GM12878 (cell line): Measurements from ENCODE around the gene PTPRN2.

Source experiments
- CTCF ChIP-seq, 3 experiments: IDR thresholded peaks in 2 of 3; conservative IDR thresholded peaks in 1 of 3; 2 replicates each; pipeline ENCODE4 v1.5.1; 2011; ENCODE audit warnings: low read depth in 3 of 3, low read length in 3 of 3, mild to moderate bottlenecking in 3 of 3, control low read depth in 2 of 3, moderate library complexity in 2 of 3, inconsistent platforms in 1 of 3, mixed read lengths in 1 of 3; ENCODE audit not compliant: control insufficient read depth in 2 of 3, insufficient read depth in 1 of 3; ENCODE audit errors: extremely low read depth in 1 of 3
- NBN ChIP-seq: fragments of 450-650 bp; IDR thresholded peaks from 2 replicates; pipeline ENCODE4 v1.6.1; 2016
- POLR2AphosphoS5 ChIP-seq: IDR thresholded peaks from 2 replicates; pipeline ENCODE4 v1.6.1; 2011; ENCODE audit warnings: mild to moderate bottlenecking, low read length, inconsistent platforms
- TF ChIP-seq, protein P1 (sequence below): fragments of 450-650 bp; IDR thresholded peaks from 2 replicates; pipeline ENCODE4 v1.6.1; 2017; ENCODE audit warnings: mild to moderate bottlenecking, low read depth, inconsistent platforms; ENCODE audit not compliant: poor library complexity, severe bottlenecking

DNA sequence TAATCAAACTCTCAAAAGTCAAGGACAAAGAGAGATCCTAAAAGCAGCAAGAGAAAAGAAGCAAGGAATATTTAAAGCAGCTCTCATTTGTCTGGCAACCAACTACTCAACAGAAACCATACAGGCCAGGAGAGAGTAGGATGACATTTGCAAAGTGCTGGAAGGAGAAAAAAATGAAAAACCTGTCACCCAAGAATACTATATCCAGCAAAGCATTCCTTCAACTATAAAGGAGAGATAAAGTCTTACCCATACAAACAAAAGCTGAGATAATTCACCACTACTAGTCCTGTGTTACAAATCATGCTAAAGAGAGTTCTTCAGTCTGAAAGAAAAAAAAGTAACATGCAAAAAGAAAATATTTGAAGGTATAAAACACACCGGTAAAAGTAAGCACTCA lies 357.7 kb downstream of the PTPRN2 start:
- TF ChIP-seq, protein P1, sequence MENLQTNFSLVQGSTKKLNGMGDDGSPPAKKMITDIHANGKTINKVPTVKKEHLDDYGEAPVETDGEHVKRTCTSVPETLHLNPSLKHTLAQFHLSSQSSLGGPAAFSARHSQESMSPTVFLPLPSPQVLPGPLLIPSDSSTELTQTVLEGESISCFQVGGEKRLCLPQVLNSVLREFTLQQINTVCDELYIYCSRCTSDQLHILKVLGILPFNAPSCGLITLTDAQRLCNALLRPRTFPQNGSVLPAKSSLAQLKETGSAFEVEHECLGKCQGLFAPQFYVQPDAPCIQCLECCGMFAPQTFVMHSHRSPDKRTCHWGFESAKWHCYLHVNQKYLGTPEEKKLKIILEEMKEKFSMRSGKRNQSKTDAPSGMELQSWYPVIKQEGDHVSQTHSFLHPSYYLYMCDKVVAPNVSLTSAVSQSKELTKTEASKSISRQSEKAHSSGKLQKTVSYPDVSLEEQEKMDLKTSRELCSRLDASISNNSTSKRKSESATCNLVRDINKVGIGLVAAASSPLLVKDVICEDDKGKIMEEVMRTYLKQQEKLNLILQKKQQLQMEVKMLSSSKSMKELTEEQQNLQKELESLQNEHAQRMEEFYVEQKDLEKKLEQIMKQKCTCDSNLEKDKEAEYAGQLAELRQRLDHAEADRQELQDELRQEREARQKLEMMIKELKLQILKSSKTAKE = no peak
- TF ChIP-seq CTCF (IDR thresholded peaks at IDR 0.05 in 2 of 3, conservative IDR thresholded peaks at IDR 0.05 in 1 of 3; ENCODE audit: control insufficient read depth in 2 of 3, extremely low read depth in 1 of 3, insufficient read depth in 1 of 3, low read depth in 3 of 3, low read length in 3 of 3) = no peak
- no peak for TF ChIP-seq POLR2AphosphoS5
- no peak for TF ChIP-seq NBN
